H4 (cell line): ENCODE results near the gene DENND5A. TPM values are rescaled to one million over a fixed set of nuclear protein-coding genes. Genes with fewer than 3 reads are reported as not detected.
"Not testable (repeated sequence)": the region's sequence is repeated elsewhere in the genome, so short reads cannot be mapped to it uniquely, and the experiment has no call there.

Experiments
- DNase-seq: peaks from one replicate; pipeline ENCODE4 v3.0.0-alpha.2; 2015; ENCODE audit warnings: low spot score
- total RNA-seq: library from RNA; depleted of rRNA; stranded (reverse); fragments of >200 nt; shearing (Covaris generic); gene quantifications from 2 replicates; pipeline ENCODE4 v1.2.3, GENCODE V29; 2014

Gene DENND5A
- total RNA-seq, 1 experiment from 2014 or later: 56.4 TPM

DNA sequence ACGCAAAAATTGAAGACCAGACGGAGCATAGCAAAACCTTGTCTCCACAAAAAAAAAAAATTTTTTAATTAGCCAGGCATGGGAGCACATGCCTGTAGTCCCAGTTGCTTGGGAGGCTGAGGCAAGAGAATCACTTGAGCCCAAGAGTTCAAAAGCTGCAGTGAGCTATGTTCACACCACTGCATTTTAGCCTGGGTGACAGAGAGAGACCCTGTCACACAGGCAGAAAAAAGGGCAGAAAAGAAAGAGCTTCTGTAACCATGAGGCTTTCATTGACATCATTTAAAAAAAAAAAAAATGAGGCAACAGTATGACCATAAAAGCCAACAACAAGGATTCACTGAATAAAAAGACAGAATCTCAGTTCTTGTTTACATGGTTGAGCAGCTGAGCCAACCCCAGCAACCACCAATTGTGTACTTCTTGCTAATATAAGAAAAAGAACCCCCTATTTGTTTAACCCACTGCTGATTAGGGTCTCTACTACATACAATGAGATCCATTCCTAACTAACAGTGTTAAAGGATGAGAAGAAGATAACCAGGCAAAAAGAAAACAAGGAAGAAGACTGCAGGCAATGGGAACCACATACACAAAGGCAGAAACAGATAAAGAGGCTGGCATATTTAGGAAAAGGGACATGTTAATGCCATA, 87.6 kb downstream of the DENND5A start:
- DNase-seq: no peak

DNA sequence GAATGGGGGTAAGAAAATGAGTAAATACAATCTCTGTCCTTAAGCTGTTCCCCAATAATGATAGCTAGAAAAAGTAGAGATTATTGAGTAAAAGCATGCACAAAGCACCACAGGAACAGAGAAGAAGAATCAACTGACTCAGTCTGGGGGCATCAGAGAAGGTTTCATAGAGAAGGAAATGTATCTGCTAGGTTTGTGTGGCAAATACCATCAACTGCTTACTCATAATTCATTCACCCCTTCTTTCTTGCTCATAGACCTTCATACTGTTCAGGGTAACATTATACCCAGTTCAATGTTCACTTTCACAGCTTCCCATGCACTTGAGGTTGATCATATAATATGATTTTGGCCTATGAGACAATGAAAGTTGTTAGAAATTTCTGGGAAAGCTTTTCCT, 88.6 kb downstream of the DENND5A start:
- no peak for DNase-seq

DNA sequence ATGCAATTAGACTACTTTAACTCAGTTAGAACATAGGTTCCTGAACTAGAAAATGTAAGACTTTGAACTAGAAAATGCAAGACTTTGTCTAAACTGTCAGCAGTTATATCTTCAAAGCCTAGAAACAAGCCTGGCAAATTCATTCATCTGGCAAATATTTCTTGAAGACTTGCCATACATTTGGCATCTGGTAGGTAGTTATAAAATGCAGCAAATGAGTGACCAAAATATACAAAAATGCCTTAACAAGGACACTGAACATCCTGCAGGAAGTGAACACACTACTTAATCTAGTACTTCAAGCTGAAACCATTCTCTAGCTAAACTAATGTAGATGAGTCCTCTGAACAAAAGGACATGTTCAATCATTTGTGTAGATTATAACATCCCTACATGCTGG, 89.0 kb downstream of the DENND5A start:
- no peak for DNase-seq

DNA sequence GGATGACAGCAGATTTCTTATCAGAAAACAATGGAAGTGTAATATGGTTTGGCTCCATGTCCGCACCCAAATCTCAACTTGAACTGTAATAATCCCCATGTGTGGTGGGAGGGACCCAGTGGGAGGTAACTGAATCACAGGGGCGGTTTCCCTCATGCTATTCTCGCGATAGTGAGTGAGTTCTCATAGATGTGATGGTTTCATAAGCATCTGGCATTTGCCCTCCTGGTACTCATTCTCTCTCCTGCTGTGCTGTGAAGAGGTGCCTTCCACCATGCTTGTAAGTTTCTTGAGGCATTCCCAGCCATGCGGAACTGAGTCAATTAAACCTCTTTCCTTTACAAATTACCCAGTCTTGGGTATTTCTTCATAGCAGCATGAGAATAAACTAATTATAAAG, 92.8 kb downstream of the DENND5A start:
- DNase-seq: no peak

DNA sequence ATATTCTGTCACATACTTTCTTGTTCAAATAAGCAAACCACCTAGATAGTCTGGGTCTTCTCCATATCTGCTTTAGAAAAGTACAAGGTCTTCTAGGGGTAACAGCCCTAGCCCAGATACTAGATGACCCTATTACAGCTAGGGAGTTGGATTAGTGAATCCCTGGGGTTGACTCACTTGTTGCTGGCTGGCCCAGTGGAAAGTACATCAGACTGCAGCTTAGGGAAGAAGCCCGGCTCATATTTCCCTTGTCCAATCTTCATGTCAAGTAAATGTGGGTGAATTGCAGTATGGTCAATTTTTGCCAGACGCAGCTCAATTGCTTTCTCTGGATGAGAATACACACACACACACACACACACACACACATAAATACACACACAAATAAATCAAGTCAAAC, 94.7 kb downstream of the DENND5A start:
- no peak for DNase-seq

DNA sequence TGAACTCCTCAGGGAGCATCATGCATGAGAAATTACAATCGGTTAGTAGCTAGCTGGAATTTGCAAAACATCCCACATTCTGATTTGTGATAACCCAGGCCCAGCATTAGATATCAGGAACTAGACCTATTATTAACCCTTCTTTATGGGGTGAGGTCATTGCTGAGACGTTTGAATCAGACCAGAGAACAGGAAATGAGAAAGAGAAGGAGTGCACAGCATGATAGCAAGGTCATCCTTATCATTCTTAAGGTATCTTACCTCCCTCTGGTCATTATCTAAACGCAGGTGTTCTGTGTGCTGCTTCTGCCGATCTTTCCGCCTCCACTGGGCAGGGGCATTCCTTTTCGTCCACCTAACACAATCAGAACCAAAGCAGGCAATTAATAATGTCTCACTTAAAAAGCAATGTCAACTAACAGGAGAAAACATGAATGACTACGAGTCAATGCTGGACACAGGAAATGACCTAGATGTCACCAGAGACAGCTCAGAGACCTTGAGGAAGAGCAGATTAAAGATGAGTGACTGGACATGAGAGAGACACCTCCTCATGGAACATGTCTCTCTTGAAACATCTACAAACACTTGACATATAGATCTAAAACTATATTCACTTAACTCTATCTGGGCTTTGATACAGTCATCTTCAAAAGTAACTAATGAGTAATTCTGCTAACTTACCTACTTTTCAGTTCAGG, 95.4 kb downstream of the DENND5A start:
- no peak for DNase-seq

DNA sequence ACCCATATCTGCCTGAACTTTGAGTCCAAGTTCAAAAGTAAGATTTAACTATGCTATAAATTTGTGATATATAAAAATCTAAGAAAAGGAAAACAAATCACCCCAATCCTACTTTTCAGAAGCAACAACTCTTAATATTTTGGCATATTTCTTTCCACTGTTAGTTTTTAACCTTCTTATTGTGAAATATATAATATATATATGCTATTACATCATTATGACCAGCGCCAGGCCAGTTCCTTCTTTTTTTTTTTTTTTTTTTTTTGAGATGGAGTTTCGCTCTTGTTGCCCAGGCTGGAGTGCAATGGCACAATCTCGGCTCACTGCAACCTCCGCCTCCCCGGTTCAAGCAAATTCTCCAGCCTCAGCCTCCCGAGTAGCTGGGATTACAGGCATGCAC, 103.2 kb downstream of the DENND5A start:
- not testable (repeated sequence) for DNase-seq

DNA sequence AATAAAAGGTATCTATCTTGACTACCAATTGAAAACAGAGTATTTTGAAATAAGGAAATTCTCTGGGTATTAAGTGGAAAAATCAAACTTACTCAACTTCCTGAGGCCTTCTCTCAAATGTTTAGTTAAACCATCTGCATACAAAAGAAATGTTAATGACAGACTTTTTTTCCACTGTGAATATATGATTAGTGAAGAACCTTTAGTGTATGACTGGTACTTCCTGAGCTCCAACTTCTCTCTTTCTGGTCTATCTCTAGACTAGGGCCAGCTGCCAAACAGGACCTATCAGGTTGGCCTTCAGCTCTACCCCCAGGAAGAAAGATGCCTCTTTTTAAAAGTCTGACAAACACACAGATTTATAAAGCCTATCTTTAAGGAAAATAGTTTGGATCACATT, 105.0 kb downstream of the DENND5A start:
- DNase-seq: no peak

DNA sequence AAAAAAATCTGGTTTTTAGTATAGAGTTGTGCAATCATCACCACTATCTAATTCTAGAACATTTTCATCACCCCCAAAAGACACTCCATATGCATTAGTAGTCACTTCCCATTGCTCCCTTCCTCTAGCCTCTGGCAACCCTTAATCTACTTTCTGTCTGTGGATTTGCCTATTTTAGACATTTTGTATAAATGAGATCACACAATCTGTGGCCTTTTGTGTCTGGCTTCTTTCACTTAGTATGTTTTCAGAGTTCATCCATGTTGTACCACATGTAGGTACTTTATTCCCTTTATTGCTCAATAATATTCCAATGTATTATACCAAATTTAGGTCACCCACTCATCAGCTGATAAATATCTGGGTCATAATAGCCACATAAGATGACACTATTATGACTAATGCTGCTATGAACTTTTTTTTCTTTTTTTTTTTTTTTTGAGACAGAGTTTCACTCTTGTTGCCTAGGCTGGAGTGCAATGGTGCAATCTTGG, 106.2 kb downstream of the DENND5A start:
- DNase-seq: no peak

DNA sequence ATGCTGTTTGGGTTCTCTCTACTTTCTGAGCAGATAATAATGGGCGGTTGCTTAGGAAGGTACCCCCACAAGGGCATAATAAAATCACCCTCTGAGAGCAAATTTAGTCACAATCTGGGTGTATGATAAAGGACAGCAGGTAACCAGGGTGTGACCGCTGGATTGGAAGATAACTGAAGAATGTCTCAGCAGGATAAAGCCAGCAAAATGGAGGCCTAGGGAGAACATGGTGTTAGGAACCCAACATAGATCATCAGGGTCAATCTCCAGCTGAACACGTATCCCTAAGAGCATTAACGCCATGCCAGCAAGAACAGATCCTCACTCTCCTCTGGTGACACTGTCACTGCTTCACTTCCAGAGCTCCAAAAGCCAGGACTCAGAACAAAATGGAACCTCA, 109.2 kb downstream of the DENND5A start:
- DNase-seq: no peak

DNA sequence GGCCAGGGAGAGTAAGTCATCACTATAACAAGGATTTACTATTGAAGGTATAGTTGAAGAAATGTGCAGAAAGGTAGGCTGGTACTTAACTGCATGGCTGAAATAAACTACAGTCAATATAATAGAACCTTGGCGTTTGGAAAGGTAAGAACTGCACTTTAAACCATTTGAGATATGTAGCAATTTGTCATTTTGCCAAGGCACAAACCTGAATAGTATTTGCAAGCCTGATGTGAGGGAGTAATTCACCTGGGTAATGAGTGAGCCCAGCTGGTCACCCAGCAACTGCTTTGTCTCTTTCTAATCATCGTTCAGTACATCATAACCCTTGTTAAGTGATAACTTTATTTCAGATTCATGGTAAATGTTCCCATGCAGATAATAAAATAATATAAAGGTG, 111.5 kb downstream of the DENND5A start:
- no peak for DNase-seq

DNA sequence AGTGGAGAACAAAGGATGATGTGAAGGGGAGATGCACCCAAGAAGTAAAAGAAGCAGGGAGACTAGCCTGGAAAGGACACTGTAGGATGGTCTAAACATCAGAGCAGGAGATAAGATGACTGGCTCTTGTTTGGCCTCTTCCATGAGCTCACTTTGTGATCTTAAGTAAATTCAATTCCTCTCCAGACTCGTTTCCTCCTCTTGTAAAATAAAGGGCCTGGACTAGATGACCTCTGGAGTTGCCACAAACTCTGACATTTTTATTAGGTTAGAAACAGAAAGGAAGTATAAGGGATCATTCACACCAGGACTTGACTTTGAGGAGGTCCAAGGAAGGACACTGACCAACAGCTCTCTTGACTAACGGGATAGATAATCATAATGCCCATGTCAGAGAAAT, 113.5 kb downstream of the DENND5A start:
- no peak for DNase-seq

DNA sequence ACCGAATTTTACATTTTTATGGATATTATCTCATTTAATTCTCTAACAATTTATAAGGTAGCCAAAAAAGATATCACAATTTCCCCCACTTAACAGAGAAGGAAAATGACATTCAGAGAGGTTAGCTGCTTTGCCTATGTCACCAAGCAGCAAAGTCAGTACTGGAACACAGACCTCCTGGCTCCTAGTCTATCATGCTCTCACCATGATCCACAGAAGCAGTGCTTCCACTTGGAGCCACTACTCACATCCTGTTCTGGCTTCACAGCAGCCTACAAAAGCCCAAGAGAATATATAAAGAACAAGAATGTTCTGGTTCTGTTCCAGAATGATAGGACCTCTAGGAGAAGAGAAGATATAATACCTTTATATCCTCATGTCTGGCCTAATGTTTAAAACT, 114.2 kb downstream of the DENND5A start:
- no peak for DNase-seq

DNA sequence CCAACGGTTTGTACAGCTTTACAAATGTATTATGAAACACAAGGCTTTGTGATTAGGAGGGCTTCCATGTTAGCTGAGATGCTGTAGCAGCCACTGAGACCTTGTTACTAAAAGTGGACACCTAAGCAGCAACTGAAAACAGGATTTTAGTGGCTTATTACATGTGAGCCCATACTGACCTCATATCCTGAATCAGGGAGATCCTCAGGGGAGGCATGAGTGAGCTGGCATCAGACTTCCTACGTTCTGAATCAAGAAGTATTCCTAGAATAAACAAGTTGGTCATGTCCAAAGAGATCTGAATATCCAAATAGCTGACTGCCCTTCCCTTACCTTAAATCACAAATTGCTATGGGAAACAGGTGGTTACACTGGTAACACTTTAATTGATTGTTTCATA, 114.6 kb downstream of the DENND5A start:
- peak; percentile 43 for DNase-seq

DNA sequence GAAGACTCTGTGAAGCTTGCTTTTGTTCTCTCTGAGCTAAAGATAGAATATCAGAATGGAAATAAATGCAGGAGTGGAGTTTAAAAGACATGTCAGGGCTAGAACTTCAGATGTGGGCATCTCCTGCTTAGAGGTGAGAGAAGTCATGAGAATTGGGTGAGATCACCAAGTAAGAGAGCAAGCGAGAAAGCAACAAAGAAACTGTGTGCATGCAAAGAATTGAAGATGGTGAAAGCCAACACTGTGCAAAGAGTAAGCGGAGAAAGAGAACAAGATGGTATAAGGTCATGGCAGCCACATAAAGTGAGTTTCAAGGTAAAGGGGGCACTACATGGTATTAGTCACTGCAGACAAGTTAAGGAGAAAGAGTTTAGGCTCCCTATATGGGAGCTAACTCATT, 116.4 kb downstream of the DENND5A start:
- DNase-seq: no peak

DNA sequence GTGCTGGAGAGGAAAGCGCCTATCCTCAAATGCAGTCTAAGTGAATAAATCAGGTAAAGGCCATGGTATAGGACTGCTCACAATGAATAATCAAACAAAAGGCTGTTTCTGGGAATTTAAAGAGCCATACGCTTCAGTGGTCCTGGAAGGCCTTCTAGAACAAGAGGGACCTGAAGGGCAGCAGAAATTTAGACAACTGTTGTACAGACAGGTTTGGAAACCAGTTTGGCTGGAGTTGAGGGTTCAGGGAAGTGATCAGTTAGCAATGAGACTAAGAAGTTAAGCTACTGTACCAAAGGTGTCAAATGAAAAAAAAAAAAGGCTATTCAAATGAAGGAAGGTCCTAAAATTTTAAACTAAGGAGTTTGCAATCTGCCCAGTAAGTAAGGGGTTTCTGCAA, 117.1 kb downstream of the DENND5A start:
- no peak for DNase-seq

DNA sequence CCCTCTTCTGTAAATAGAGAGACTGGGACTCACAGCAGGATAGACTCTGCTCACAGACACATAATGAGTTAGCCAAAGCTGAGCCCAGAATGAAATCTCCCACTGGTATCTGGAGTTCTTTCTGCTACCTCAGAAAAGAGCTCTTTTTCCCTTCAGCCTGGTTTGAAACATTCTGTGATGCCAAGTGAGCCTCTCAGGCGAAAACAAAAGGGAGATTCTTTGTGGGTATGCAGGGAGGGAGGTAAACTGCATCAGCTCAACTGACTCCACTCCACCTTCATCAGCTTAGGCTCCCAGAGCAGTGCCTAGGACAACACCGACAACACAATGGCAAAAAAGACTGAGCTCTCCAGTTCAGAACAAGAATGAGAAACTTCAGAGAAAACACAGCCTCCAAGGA, 118.7 kb downstream of the DENND5A start:
- DNase-seq: no peak

DNA sequence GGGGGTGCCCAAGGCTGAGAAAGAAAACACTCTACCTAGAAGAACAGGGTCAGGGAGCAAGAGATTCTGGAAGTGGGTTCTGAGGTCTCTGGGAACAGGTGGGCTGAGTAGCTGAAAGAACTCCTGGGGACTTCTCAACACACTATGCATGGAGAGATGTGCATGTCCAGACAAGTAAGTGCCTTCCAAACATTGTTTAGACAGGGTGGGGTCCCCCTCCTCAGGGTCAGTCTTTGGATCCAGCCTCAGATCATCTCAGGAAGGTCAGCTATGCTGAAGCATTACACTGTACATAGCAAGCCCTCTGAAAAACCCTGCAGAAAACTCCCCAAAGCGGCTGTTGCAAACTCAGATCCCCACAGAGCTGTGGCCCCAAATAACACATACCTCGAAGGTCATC, 119.9 kb downstream of the DENND5A start:
- no peak for DNase-seq

DNA sequence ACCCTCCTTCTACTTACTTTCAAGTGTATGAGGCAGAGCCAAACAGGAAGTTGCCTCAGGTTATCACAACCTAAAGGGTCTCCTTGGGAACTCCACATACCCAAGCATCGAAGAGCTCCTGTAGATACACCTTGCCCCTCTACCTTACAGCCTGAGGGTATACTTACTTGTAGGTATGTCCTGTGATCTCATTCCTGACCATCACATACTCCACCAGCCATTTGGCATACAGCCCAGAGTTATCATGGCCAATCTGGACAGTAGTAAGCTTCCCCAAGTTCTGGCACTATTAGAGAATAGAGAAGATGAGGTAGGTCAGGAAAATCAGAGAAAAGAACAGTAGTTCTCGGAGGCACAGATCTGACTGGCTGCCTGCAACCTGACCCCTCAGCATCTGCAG, 120.3 kb downstream of the DENND5A start:
- DNase-seq: no peak

DNA sequence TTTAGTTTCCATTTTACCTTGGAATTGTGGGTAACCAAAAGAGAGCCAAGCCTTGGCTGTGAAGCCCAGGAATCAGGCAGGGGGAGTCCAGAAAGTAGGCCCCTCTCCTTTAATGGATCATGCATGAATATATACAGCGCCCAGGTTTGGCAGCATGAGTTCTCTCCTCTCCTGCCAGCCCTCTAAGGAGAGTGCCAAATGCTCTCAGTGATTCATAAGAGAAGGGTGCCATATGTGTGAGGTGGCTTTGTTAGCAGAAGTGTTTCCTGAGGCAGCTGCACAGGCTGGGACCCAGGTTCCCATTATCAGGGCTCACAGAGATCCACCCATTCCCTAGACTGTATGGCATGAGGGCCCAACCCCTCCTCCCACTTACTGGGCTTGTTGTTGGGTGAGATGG, 121.4 kb downstream of the DENND5A start:
- DNase-seq: no peak

DNA sequence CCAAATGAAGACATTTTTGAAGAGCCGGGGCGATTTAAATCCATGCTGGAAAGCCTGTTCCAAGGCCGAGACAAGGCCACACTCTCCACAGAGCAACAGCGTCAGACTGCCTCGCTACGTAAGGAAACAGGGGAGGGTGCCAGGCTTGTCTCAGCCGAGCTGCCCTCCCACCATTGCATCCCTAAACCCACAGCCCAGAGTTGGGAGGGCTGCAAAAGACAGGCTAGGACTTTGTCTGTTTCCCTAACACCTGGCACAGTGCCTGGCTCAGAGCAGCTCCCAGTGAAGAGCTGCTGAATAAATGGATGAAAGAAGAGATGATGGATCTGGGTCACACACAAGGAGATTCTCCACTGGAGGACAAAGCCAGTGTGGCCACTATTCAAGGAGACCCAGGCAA, 122.4 kb downstream of the DENND5A start:
- no peak for DNase-seq

DNA sequence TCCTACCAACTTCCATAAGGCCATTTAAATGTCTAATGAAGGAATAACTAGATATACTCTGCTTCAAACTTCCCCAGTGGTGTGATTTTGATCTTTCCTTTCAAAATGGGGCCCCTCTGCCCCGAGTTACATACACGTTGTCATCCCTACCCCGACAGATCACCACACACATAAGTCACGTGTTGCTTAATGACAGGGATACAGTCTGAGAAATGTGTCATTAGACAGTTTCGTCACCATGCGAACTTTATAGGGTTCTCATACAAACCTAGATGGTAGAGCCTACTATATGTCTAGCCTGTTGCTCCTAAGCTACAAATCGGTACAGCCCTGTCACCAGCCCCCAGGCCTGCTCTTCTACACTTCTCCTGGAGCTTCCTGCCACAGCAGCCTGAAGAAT, 124.0 kb downstream of the DENND5A start:
- no peak for DNase-seq

DNA sequence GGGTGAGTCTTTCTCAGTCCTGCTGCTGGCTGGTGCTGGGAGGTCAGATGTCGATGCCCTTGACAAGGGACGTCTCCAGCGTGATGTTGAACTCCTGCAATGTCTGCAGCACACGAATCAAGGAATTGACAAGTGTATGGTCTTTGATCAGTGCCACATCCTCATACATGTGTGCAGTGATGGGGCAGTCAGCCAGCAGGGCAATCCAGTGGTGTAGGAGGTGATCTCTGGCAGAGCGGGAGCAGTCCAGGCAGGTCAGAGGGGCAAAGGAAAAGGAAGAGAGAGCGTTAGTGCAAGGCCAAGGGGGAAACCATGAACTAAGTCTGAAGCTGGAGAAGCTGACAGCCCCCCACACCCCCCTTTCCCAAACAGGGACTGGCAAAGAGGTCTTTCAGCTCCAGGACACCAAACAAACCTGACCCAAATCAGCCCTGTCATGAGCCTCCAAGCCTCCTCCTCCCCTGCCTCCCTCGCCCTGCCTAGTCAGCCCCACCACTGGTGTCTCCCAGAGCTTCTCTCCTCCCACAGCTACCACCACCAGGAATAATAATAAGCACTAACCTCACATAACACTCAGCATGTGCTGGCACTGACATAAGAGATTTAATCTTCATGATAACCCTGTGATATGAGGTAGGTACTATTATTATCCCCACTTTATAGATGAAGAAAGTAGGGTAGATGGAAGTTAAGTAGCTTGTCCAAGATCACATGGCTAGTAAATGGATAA, 125.4 kb downstream of the DENND5A start:
- no peak for DNase-seq
